ENCODE measurements around the gene PLAAT1. TPM values are rescaled to one million over a fixed set of nuclear protein-coding genes. Genes with fewer than 3 reads are reported as not detected.

Gene PLAAT1
- total RNA-seq, 1 donor from 2014 or later = 4.0 TPM

- H3K27me3 Mint-ChIP-seq (ENCODE audit: low read depth) = peaks cover 9% of the 10 kb centered on the region
- no peaks in the 10 kb centered on the region for H3K9me3 Mint-ChIP-seq
- H3K36me3 Mint-ChIP-seq (ENCODE audit: low read depth) = no peaks in the 10 kb centered on the region
- H3K4me1 Mint-ChIP-seq = peaks cover 5% of the 10 kb centered on the region
- DNase-seq (ENCODE audit: low read depth, low spot score) = no peak
- no peak overlapping the region for H3K27ac Mint-ChIP-seq (ENCODE audit: unreplicated experiment)
- no peak for TF ChIP-seq CTCF (conservative IDR thresholded peaks at IDR 0.05)
- no peak overlapping the region for H3K4me3 Mint-ChIP-seq
These were observed 4.0 kb upstream of the PLAAT1 start for GRCh38 chr3:193237030-193237429.

GRCh38 chr3:193240436-193240849 is 579 bp upstream of the PLAAT1 start:
- no peaks in the 10 kb centered on the region for H3K9me3 Mint-ChIP-seq
- H3K4me3 Mint-ChIP-seq = peak overlapping the region; percentile 90
- peaks cover 18% of the 10 kb centered on the region for H3K27me3 Mint-ChIP-seq (ENCODE audit: low read depth)
- no peak for TF ChIP-seq CTCF (conservative IDR thresholded peaks at IDR 0.05)
- H3K27ac Mint-ChIP-seq (ENCODE audit: unreplicated experiment) = no peak overlapping the region
- H3K36me3 Mint-ChIP-seq (ENCODE audit: low read depth) = no peaks in the 10 kb centered on the region
- H3K4me1 Mint-ChIP-seq = peaks cover 13% of the 10 kb centered on the region
- no peak for DNase-seq (ENCODE audit: low read depth, low spot score)

GRCh38 chr3:193241716-193242115 is 694 bp downstream of the PLAAT1 start:
- H3K4me1 Mint-ChIP-seq = peaks cover 13% of the 10 kb centered on the region
- peaks cover 1% of the 10 kb centered on the region for H3K9me3 Mint-ChIP-seq
- H3K27me3 Mint-ChIP-seq (ENCODE audit: low read depth) = peaks cover 18% of the 10 kb centered on the region
- no peak overlapping the region for H3K27ac Mint-ChIP-seq (ENCODE audit: unreplicated experiment)
- H3K4me3 Mint-ChIP-seq = peak overlapping the region; percentile 86
- no peak for DNase-seq (ENCODE audit: low read depth, low spot score)
- no peaks in the 10 kb centered on the region for H3K36me3 Mint-ChIP-seq (ENCODE audit: low read depth)
- TF ChIP-seq CTCF (conservative IDR thresholded peaks at IDR 0.05) = no peak

GRCh38 chr3:193243571-193243970 is 2.5 kb downstream of the PLAAT1 start:
- DNase-seq (ENCODE audit: low read depth, low spot score) = no peak
- Mint-ChIP-seq H3K9me3 (peaks cover 10% of the 10 kb centered on the region), H3K27me3 (ENCODE audit: low read depth) (peaks cover 18% of the 10 kb centered on the region), H3K27ac (ENCODE audit: unreplicated experiment) (no peak overlapping the region), H3K4me3 (no peak overlapping the region), H3K36me3 (ENCODE audit: low read depth) (peaks cover 3% of the 10 kb centered on the region), H3K4me1 (peaks cover 13% of the 10 kb centered on the region)
- TF ChIP-seq CTCF (conservative IDR thresholded peaks at IDR 0.05) = no peak

- H3K4me1 Mint-ChIP-seq = no peaks in the 10 kb centered on the region
- H3K4me3 Mint-ChIP-seq = no peak overlapping the region
- no peak overlapping the region for H3K27ac Mint-ChIP-seq (ENCODE audit: unreplicated experiment)
- TF ChIP-seq CTCF (conservative IDR thresholded peaks at IDR 0.05) = no peak
- no peak for DNase-seq (ENCODE audit: low read depth, low spot score)
- H3K36me3 Mint-ChIP-seq (ENCODE audit: low read depth) = peaks cover 13% of the 10 kb centered on the region
- H3K9me3 Mint-ChIP-seq = peaks cover 23% of the 10 kb centered on the region
- no peaks in the 10 kb centered on the region for H3K27me3 Mint-ChIP-seq (ENCODE audit: low read depth)
These were observed 7.9 kb downstream of the PLAAT1 start for GRCh38 chr3:193248848-193249468.
